Endothelial cell of umbilical vein (primary cell): ENCODE data around the gene RIC1. TPM values are rescaled to one million over a fixed set of nuclear protein-coding genes. Genes with fewer than 3 reads are reported as not detected.

ENCODE experiments used
- BruUV-seq: library from RNA; stranded (reverse); fragments of 400-500 nt; replicated peaks from 2 replicates; lab custom pipeline; 2021; lab: Mats Ljungman, UMichigan
- CTCF ChIA-PET: fragments of 300-600, 350-600 bp; sonication (Branson Sonifier 250); formaldehyde crosslinking; loops from one replicate; lab custom pipeline; 2021; ENCODE audit warnings: antibody characterized with exemption, inconsistent platforms; lab: Charles Lee
- POLR2A ChIA-PET: fragments of 300-600, 350-600 bp; sonication (Branson Sonifier 250); formaldehyde crosslinking; loops from one replicate; lab custom pipeline; 2021; ENCODE audit warnings: antibody characterized with exemption, inconsistent platforms; lab: Charles Lee
- DNase-seq: peaks from one replicate; pipeline ENCODE4 v3.0.0-alpha.2; 2011; ENCODE audit warnings: low read depth, low spot score
- FAIRE-seq: peaks from 2 replicates; lab custom pipeline; 2011; peaks lifted over from hg19 to GRCh38; lab: Jason Lieb, UNC
- H2AFZ ChIP-seq: 2 replicates; pipeline ENCODE4 v1.6.0; 2012; ENCODE audit warnings: low read depth, low read length, control low read depth, inconsistent platforms
- H3K27ac ChIP-seq: 2 replicates; pipeline ENCODE4 v1.5.1; 2011; ENCODE audit warnings: low read depth, mild to moderate bottlenecking, control low read depth, low read length, moderate library complexity; ENCODE audit not compliant: insufficient read depth
- H3K27me3 ChIP-seq, 2 experiments: 2 replicates each; pipeline versions ENCODE4 v1.6.0 to v1.6.1; 2011; ENCODE audit warnings: low read length in 2 of 2, mixed read lengths in 1 of 2; ENCODE audit not compliant: control insufficient read depth in 2 of 2, insufficient read depth in 2 of 2
- H3K36me3 ChIP-seq, 2 experiments: 2 replicates in 1 of 2; 3 replicates in 1 of 2; pipeline ENCODE4 v1.5.1; 2011; ENCODE audit warnings: low read length in 2 of 2, mild to moderate bottlenecking in 1 of 2, moderate library complexity in 1 of 2; ENCODE audit not compliant: control insufficient read depth in 2 of 2, insufficient read depth in 2 of 2; ENCODE audit errors: extremely low read depth in 1 of 2
- H3K4me1 ChIP-seq: 3 replicates; pipeline ENCODE4 v1.5.1; 2011; ENCODE audit warnings: mild to moderate bottlenecking, low read length; ENCODE audit not compliant: control insufficient read depth, insufficient read depth; ENCODE audit errors: extremely low read depth
- H3K4me2 ChIP-seq: 2 replicates; pipeline ENCODE4 v1.6.1; 2011; ENCODE audit warnings: low read length, control low read depth, mixed read lengths; ENCODE audit not compliant: insufficient read depth
- H3K4me3 ChIP-seq, 3 experiments: fragments of 200-600 bp in 1 of 3; sonication (generic), shearing (Covaris generic) in 1 of 3; replicated peaks in 1 of 3; 2 replicates each; pipeline ENCODE4 v1.5.1; 2011 to 2016; ENCODE audit warnings: control low read depth in 3 of 3, low read length in 3 of 3, mild to moderate bottlenecking in 2 of 3, inconsistent platforms in 1 of 3, low read depth in 1 of 3, moderate library complexity in 1 of 3; ENCODE audit not compliant: insufficient read depth in 1 of 3
- H3K79me2 ChIP-seq: 2 replicates; pipeline ENCODE4 v1.6.0; 2012; ENCODE audit warnings: low read length, inconsistent platforms; ENCODE audit not compliant: control insufficient read depth, insufficient read depth
- H3K9ac ChIP-seq: replicated peaks from 2 replicates; pipeline ENCODE3; 2011; ENCODE audit warnings: low read length, control low read depth; ENCODE audit not compliant: insufficient read depth; ENCODE audit errors: extremely low read depth
- H3K9me1 ChIP-seq: replicated peaks from 3 replicates; pipeline ENCODE4 v1.6.0; 2011; ENCODE audit warnings: mild to moderate bottlenecking, low read length; ENCODE audit not compliant: control insufficient read depth, insufficient read depth; ENCODE audit errors: extremely low read depth
- H3K9me3 ChIP-seq: replicated peaks from 2 replicates; pipeline ENCODE4 v1.5.1; 2012; ENCODE audit warnings: low read length, inconsistent platforms; ENCODE audit not compliant: control insufficient read depth, insufficient read depth
- H4K20me1 ChIP-seq: replicated peaks from 2 replicates; pipeline ENCODE3; 2011; ENCODE audit warnings: mild to moderate bottlenecking, low read length; ENCODE audit not compliant: control insufficient read depth, insufficient read depth; ENCODE audit errors: extremely low read depth
- EZH2 ChIP-seq: IDR thresholded peaks from 2 replicates; pipeline ENCODE4 v1.6.1; 2012; ENCODE audit warnings: borderline replicate concordance, low read depth, mild to moderate bottlenecking, moderate library complexity, low read length, inconsistent platforms; ENCODE audit not compliant: severe bottlenecking
- FOS ChIP-seq: IDR thresholded peaks from 2 replicates; pipeline ENCODE4 v1.6.1; 2011; ENCODE audit warnings: mild to moderate bottlenecking, low read length, moderate library complexity, borderline replicate concordance; ENCODE audit not compliant: insufficient read depth
- GATA2 ChIP-seq: IDR thresholded peaks from 2 replicates; pipeline ENCODE4 v1.7.0; 2011; ENCODE audit warnings: low read depth, mild to moderate bottlenecking, moderate library complexity, mixed read lengths, low read length; ENCODE audit not compliant: insufficient read length, insufficient read depth
- JUN ChIP-seq: IDR thresholded peaks from 2 replicates; pipeline ENCODE4 v1.6.1; 2011; ENCODE audit warnings: borderline replicate concordance, low read depth; ENCODE audit not compliant: insufficient read length, insufficient read depth
- MYC ChIP-seq: IDR thresholded peaks from one replicate; pipeline ENCODE4 v1.6.1; 2011; ENCODE audit warnings: mild to moderate bottlenecking, low read depth, low read length
- POLR2A ChIP-seq: IDR thresholded peaks from 2 replicates; pipeline ENCODE4 v1.6.1; 2012; ENCODE audit warnings: low read depth, mild to moderate bottlenecking, control low read depth, low read length
- POLR2AphosphoS5 ChIP-seq: IDR thresholded peaks from 2 replicates; pipeline ENCODE4 v1.6.1; 2012; ENCODE audit warnings: low read depth, mild to moderate bottlenecking, control low read depth, low read length, moderate library complexity; ENCODE audit not compliant: insufficient read depth
- dilution Hi-C: fragments of 300-500 bp; cut with MboI; formaldehyde crosslinking; loops from one replicate; pipeline ENCODE4 v1.15.0; 2019; ENCODE audit warnings: low sequenced_read_pairs; ENCODE audit not compliant: extremely low pct_ligation_motif_present
- intact Hi-C: fragments of 100-400 bp; cut with micrococcal nuclease; formaldehyde crosslinking; loops from one replicate; pipeline ENCODE4 v1.10.0; 2022
- polyA plus RNA-seq, 4 experiments: library from polyadenylated mRNA; depleted of rRNA in 3 of 4; stranded (reverse) in 3 of 4; unstranded in 1 of 4; fragments of >200 nt; gene quantifications; 2 replicates each; pipeline versions ENCODE4 v1.2.1 to v1.2.3, GENCODE V29; 2011 to 2012; ENCODE audit warnings: missing spikeins in 1 of 4
- total RNA-seq: library from RNA; stranded (reverse); gene quantifications from 2 replicates; pipeline ENCODE4 v1.2.3, GENCODE V29; 2021
- TF ChIP-seq, protein P1 (sequence below): IDR thresholded peaks from 2 replicates; pipeline ENCODE4 v1.6.1; 2011; ENCODE audit not compliant: insufficient read depth, insufficient read length
- TF ChIP-seq, protein P2 (sequence below), 2 donors: IDR thresholded peaks; 1 replicate in 1 of 2; 2 replicates in 1 of 2; pipeline ENCODE4 v1.5.1; 2011; ENCODE audit warnings: low read length in 2 of 2, mild to moderate bottlenecking in 2 of 2, moderate library complexity in 2 of 2, control low read depth in 1 of 2, inconsistent platforms in 1 of 2, low read depth in 1 of 2; ENCODE audit not compliant: insufficient read depth in 1 of 2; ENCODE audit errors: extremely low read depth in 1 of 2

The RIC1 gene
- total and polyA plus RNA-seq, 2 donors (not counting 3 experiments of a cell fraction or from before 2014, with no cell fraction given), result 14.0 to 23.5 TPM

DNA sequence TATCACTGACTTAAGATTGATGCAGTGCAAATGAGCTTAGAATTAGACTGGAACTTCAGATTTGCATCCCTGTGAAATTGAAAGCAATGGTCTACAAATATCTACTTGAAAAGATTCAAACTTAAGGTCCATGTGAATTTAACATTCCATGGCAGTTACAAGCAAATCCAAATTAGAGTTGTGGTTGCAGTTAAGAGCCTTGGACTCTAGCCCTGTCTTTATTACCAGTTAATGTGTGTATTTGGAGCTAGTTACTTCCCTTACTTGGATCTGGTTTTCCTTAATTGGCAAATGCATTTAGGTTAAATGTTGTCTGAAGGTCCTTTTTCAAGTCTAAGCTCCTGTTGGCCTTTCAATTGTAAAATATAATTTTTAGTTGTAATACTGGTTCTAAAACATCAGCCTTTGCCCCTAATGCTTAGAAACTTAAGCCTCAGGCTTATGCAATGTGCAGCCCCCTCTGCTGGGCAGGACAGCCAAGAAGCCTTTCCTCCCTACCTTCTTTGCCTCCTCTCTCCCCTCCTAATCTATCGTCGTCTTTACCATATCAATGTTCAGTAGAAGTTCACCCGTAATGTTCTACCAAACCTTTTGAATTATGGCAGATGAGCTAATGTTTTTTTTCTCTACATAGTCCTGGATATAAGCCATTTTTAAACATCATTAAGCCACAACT is 144.6 kb downstream of the RIC1 start:
- no peaks in the 10 kb centered on the region for H3K9me3 ChIP-seq
- H3K4me1 ChIP-seq, result no peaks in the 10 kb centered on the region
- CTCF ChIA-PET, result interaction anchor here (0.8 to 2.9 kb wide), 12 partner anchors 8 to 1010 kb away, joined by 3 to 10 read pairs (median 3); partner anchors contain the start of genes ERMP1 and RIC1
- no peaks in the 10 kb centered on the region for H3K79me2 ChIP-seq
- H3K36me3 ChIP-seq, result peaks cover 15 to 21% of the 10 kb centered on the region in 2 experiments
- no peak overlapping the region for H3K4me3 ChIP-seq
- DNase-seq (no peak), FAIRE-seq (no peak)
- no TSS peak for BruUV-seq
- H4K20me1 ChIP-seq, result no peaks in the 10 kb centered on the region
- TF ChIP-seq, protein P1, sequence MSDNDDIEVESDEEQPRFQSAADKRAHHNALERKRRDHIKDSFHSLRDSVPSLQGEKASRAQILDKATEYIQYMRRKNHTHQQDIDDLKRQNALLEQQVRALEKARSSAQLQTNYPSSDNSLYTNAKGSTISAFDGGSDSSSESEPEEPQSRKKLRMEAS, result no peak
- TF ChIP-seq GATA2, result no peak
- TF ChIP-seq EZH2, result no peak
- no peak for TF ChIP-seq FOS
- TF ChIP-seq MYC, result no peak
- TF ChIP-seq POLR2A, result no peak
- TF ChIP-seq, protein P2, sequence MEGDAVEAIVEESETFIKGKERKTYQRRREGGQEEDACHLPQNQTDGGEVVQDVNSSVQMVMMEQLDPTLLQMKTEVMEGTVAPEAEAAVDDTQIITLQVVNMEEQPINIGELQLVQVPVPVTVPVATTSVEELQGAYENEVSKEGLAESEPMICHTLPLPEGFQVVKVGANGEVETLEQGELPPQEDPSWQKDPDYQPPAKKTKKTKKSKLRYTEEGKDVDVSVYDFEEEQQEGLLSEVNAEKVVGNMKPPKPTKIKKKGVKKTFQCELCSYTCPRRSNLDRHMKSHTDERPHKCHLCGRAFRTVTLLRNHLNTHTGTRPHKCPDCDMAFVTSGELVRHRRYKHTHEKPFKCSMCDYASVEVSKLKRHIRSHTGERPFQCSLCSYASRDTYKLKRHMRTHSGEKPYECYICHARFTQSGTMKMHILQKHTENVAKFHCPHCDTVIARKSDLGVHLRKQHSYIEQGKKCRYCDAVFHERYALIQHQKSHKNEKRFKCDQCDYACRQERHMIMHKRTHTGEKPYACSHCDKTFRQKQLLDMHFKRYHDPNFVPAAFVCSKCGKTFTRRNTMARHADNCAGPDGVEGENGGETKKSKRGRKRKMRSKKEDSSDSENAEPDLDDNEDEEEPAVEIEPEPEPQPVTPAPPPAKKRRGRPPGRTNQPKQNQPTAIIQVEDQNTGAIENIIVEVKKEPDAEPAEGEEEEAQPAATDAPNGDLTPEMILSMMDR (IDR thresholded peaks at IDR 0.05; ENCODE audit: extremely low read depth in 1 of 2, insufficient read depth in 1 of 2, low read depth in 1 of 2, low read length in 2 of 2), result no peak
- no peak for TF ChIP-seq JUN
- TF ChIP-seq POLR2AphosphoS5, result no peak
- no peaks in the 10 kb centered on the region for H3K9me1 ChIP-seq
- POLR2A ChIA-PET, result no interaction called here
- no peak overlapping the region for H3K9ac ChIP-seq
- no peaks in the 10 kb centered on the region for H3K27me3 ChIP-seq
- no peak overlapping the region for H3K4me2 ChIP-seq
- H2AFZ ChIP-seq, result no peak overlapping the region
- dilution Hi-C loops, result no loop called here
- H3K27ac ChIP-seq, result no peak overlapping the region
- intact Hi-C loops, result no loop called here
